Peyer's patch (tissue), 4 donors: ENCODE results near the gene ZFP92. TPM values are rescaled to one million over a fixed set of nuclear protein-coding genes. Genes with fewer than 3 reads are reported as not detected.
"Not testable (repeated sequence)": the region's sequence is repeated elsewhere in the genome, so short reads cannot be mapped to it uniquely, and the experiment has no call there.

Experiments
- DNase-seq, 3 donors: peaks; one replicate each; pipeline ENCODE4 v3.0.0-alpha.2; 2017 to 2019
- H3K27ac ChIP-seq, 4 donors: fragments of 200-600 bp; sonication (generic); one replicate each; pipeline ENCODE4 v1.5.1; 2016 to 2019
- H3K27me3 ChIP-seq, 2 donors: fragments of 200-600 bp; sonication (generic); one replicate each; pipeline ENCODE4 v1.5.1; 2019
- H3K36me3 ChIP-seq, 3 donors: fragments of 200-600 bp; sonication (generic); one replicate each; pipeline ENCODE4 v1.5.1; 2016 to 2019
- H3K4me1 ChIP-seq, 4 donors: fragments of 200-600 bp; sonication (generic); one replicate each; pipeline ENCODE4 v1.5.1; 2016 to 2019
- H3K4me3 ChIP-seq, 4 donors: fragments of 200-600 bp; sonication (generic); 1 replicate in 3 of 4; 2 replicates in 1 of 4; pipeline ENCODE4 v1.5.1; 2016 to 2019; ENCODE audit warnings: mild to moderate bottlenecking in 1 of 4
- H3K9me3 ChIP-seq, 4 donors: fragments of 200-600 bp; sonication (generic); one replicate each; pipeline ENCODE4 v1.5.1; 2016 to 2019; ENCODE audit warnings: mild to moderate bottlenecking in 1 of 4
- POLR2A ChIP-seq, 2 donors: fragments of 450-650 bp; IDR thresholded peaks; one replicate each; pipeline ENCODE4 v1.5.1; 2017; ENCODE audit warnings: antibody characterized with exemption in 2 of 2, mild to moderate bottlenecking in 2 of 2, moderate library complexity in 2 of 2
- total RNA-seq, 4 donors: library from RNA; depleted of rRNA; stranded (reverse); fragments of >200 nt; gene quantifications; one replicate each; pipeline ENCODE4 v1.1.0, GENCODE V29; 2016
- TF ChIP-seq, protein P1 (sequence below), 6 experiments: fragments of 450-650 bp in 4 of 6; fragments of 200-600 bp in 2 of 6; sonication (generic) in 1 of 6; IDR thresholded peaks; one replicate each; pipeline ENCODE4 v1.5.1; 2017 to 2019; ENCODE audit warnings: antibody characterized with exemption in 6 of 6, mild to moderate bottlenecking in 3 of 6, moderate library complexity in 1 of 6

ZFP92 gene
- total RNA-seq, 4 donors from 2014 or later = 0.19 to 2.3 (median 0.81) TPM

DNA sequence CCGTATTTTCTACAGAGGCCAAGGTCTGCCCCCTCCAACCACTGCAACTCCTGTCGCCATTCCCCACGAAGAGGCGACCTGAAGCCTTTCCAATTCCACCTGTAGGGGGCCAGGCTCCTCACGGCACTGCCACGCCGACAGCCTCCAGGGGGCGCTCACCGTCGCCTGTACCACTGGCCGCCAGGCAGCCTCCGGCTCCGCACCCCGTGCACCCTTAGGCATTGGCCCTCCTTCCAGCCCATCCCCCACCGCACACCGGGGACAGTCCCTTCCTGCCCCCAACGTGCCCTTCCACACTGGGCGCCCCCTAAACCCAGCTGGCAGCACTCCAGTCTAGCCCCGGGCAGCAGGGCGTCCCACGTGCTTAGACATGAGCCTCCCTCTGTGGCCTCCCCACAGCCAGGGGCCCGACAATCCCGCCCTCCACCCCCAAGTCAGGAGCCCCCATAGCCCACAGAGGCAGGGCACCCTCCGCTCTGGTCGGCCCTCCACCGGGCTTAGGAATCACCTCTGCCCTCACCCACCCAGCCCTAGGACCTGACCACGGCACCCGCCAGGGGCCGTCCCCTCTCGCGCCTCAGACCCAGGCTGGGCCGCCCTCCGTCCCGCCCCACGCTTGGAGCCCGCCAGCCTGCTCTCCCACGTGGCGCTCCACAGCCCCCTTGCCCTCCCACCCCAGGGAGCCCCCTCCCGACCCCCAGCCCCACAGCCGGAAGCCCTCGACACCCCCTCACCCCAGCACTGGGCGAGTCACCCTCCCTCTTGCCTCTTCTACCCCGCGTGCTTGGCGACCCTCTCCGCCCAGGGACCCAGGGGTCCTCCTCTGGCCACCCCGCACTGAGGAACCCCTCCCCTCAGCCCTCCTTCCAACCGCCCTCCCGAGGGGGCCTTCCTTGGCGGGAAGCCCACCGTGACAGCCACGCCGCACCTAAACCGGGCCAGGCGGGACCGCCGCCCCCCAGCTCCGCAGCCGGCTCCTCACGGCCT, 10.8 kb upstream of the ZFP92 start:
- Histone ChIP-seq H3K4me1 (no peaks in the 10 kb centered on the region), H3K9me3 (no peaks in the 10 kb centered on the region), H3K27ac (no peak overlapping the region), H3K4me3 (no peak overlapping the region), H3K36me3 (no peaks in the 10 kb centered on the region), H3K27me3 (no peaks in the 10 kb centered on the region)
- DNase-seq = peak in 2 of 3 donors; percentile 20 to 66
- TF ChIP-seq, protein P1, sequence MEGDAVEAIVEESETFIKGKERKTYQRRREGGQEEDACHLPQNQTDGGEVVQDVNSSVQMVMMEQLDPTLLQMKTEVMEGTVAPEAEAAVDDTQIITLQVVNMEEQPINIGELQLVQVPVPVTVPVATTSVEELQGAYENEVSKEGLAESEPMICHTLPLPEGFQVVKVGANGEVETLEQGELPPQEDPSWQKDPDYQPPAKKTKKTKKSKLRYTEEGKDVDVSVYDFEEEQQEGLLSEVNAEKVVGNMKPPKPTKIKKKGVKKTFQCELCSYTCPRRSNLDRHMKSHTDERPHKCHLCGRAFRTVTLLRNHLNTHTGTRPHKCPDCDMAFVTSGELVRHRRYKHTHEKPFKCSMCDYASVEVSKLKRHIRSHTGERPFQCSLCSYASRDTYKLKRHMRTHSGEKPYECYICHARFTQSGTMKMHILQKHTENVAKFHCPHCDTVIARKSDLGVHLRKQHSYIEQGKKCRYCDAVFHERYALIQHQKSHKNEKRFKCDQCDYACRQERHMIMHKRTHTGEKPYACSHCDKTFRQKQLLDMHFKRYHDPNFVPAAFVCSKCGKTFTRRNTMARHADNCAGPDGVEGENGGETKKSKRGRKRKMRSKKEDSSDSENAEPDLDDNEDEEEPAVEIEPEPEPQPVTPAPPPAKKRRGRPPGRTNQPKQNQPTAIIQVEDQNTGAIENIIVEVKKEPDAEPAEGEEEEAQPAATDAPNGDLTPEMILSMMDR (IDR thresholded peaks at IDR 0.05) = peak in 5 of 6 experiments; percentile 44 to 64 (median 52)
- TF ChIP-seq POLR2A (IDR thresholded peaks at IDR 0.05) = no peak

GRCh38 chrX:153401133-153401764, 10.0 kb upstream of the ZFP92 start, which contains the start of gene PNMA6E:
Gene PNMA6E (minus strand): TSS chrX:153401350. CDS start chrX:153398849, 2,501 bp downstream.
- H3K4me3 ChIP-seq = no peak within 1 kb of the TSS
- no peak within 1 kb of the TSS for H3K27ac ChIP-seq
- no peaks in the 10 kb centered on the region for H3K9me3 ChIP-seq
- H3K36me3 ChIP-seq = no peaks in the 10 kb centered on the region
- DNase-seq = no peak
- H3K4me1 ChIP-seq = no peaks in the 10 kb centered on the region
- no peaks in the 10 kb centered on the region for H3K27me3 ChIP-seq
- TF ChIP-seq, protein P1 (IDR thresholded peaks at IDR 0.05) = no peak
- TF ChIP-seq POLR2A (IDR thresholded peaks at IDR 0.05) = no peak

DNA sequence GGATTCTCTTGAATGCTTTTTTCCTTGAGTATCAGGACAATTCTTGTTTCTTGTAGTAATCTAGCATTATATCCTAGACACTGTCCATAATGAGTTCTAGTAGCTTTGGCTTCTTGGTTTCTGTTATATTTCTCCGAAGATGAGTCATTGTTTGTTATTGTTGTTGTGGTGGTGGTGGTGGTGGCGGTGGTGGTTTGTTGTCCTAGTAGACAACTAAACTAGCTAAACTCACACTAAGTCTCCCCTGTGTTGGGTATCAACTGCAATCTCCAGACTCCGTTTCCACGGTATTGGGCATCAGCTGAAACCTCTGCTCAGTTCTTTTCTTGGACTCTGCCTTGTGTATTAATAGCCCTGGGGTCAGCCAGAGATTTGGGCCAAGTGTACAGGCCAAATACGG, 6.9 kb upstream of the ZFP92 start:
- H3K27ac ChIP-seq, H3K27me3 ChIP-seq, H3K4me3 ChIP-seq, H3K9me3 ChIP-seq, H3K4me1 ChIP-seq, H3K36me3 ChIP-seq, DNase-seq: not testable (repeated sequence)

- TF ChIP-seq, protein P1 (IDR thresholded peaks at IDR 0.05) = no peak
- TF ChIP-seq POLR2A (IDR thresholded peaks at IDR 0.05) = no peak
- Histone ChIP-seq H3K9me3 (no peaks in the 10 kb centered on the region), H3K27ac (no peak overlapping the region), H3K27me3 (no peaks in the 10 kb centered on the region), H3K4me1 (no peaks in the 10 kb centered on the region), H3K4me3 (no peak overlapping the region), H3K36me3 (no peaks in the 10 kb centered on the region)
- no peak for DNase-seq
Measured at GRCh38 chrX:153405426-153405825, 5.8 kb upstream of the ZFP92 start.

GRCh38 chrX:153406011-153406410, 5.3 kb upstream of the ZFP92 start:
- no peaks in the 10 kb centered on the region for H3K36me3 ChIP-seq
- no peaks in the 10 kb centered on the region for H3K27me3 ChIP-seq
- TF ChIP-seq POLR2A (IDR thresholded peaks at IDR 0.05) = no peak
- TF ChIP-seq, protein P1 (IDR thresholded peaks at IDR 0.05) = no peak
- no peak overlapping the region for H3K4me3 ChIP-seq
- DNase-seq = no peak
- no peaks in the 10 kb centered on the region for H3K4me1 ChIP-seq
- no peaks in the 10 kb centered on the region for H3K9me3 ChIP-seq
- H3K27ac ChIP-seq = no peak overlapping the region

- peaks cover 0 to under 1% (median 0%) of the 10 kb centered on the region in 4 donors for H3K4me1 ChIP-seq
- DNase-seq = no peak
Measured at GRCh38 chrX:153406903-153407302, 4.4 kb upstream of the ZFP92 start.

More at GRCh38 chrX:153406903-153407302, 4.4 kb upstream of the ZFP92 start:
- no peaks in the 10 kb centered on the region for H3K9me3 ChIP-seq
- H3K27me3 ChIP-seq = no peaks in the 10 kb centered on the region
- no peak overlapping the region for H3K27ac ChIP-seq
- TF ChIP-seq, protein P1 (IDR thresholded peaks at IDR 0.05) = no peak
- no peak for TF ChIP-seq POLR2A (IDR thresholded peaks at IDR 0.05)
- no peak overlapping the region for H3K4me3 ChIP-seq
- H3K36me3 ChIP-seq = no peaks in the 10 kb centered on the region
